SK-N-SH (cell line): ENCODE data around the gene TIAL1.

Source experiments
- ELF1 ChIP-seq: IDR thresholded peaks from 2 replicates; pipeline ENCODE4 v1.4.0; 2012
- EP300 ChIP-seq, 2 experiments: IDR thresholded peaks; 2 replicates each; pipeline versions ENCODE4 v1.4.0 to v1.6.1; 2012; ENCODE audit warnings: borderline replicate concordance in 1 of 2, low read depth in 1 of 2, low read length in 1 of 2
- FOXM1 ChIP-seq: IDR thresholded peaks from 2 replicates; pipeline ENCODE4 v1.4.0; 2012; ENCODE audit warnings: low read depth, mild to moderate bottlenecking
- NFIC ChIP-seq: IDR thresholded peaks from 2 replicates; pipeline ENCODE4 v1.4.0; 2012; ENCODE audit warnings: borderline replicate concordance
- RFX5 ChIP-seq: IDR thresholded peaks from 2 replicates; pipeline ENCODE4 v1.6.1; 2012; ENCODE audit warnings: mild to moderate bottlenecking, improper control_type of control experiment, low read length
- RXRA ChIP-seq: IDR thresholded peaks from 2 replicates; pipeline ENCODE4 v1.4.0; 2012; ENCODE audit warnings: low read depth, mild to moderate bottlenecking, borderline replicate concordance
- SIN3A ChIP-seq: IDR thresholded peaks from 2 replicates; pipeline ENCODE4 v1.6.1; 2012; ENCODE audit warnings: low read depth, mild to moderate bottlenecking, low read length, moderate library complexity, borderline replicate concordance
- SMC3 ChIP-seq: IDR thresholded peaks from 2 replicates; pipeline ENCODE4 v1.6.1; 2012; ENCODE audit warnings: low read depth, low read length, improper control_type of control experiment
- TAF1 ChIP-seq: IDR thresholded peaks from 2 replicates; pipeline ENCODE4 v1.6.1; 2012; ENCODE audit warnings: low read depth, mild to moderate bottlenecking, low read length, moderate library complexity, borderline replicate concordance
- TF ChIP-seq, protein P1 (sequence below): fragments of 200-600 bp; sonication (generic); IDR thresholded peaks from 2 replicates; pipeline ENCODE4 v1.6.1; 2017; ENCODE audit warnings: antibody characterized with exemption, mild to moderate bottlenecking, moderate library complexity
- TF ChIP-seq, protein P2 (sequence below): IDR thresholded peaks from 2 replicates; pipeline ENCODE4 v1.4.0; 2012; ENCODE audit warnings: low read depth, borderline replicate concordance
- TF ChIP-seq, protein P3 (sequence below): IDR thresholded peaks from 2 replicates; pipeline ENCODE4 v1.6.1; 2012; ENCODE audit warnings: mild to moderate bottlenecking, low read depth, low read length, moderate library complexity

DNA sequence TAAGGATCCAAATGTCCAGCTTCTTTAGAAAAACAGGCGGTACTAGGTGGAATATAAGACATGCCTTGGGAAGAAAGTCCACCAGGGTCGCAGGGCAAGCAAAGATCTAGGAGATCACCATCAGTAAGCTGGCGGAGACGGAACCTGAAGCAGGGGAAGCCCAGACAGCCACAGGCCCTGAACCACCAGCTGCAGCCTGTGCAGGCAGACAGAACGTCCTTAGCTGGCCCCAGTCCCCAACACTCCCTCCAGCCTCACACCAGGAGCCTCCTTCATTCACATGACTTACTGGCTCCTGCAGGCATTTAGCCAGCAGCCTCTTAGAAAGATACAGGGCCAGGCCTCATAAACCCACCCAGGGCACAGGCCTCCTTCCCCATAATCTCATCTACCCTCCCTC is 71.6 kb downstream of the TIAL1 start:
- TF ChIP-seq, protein P1, sequence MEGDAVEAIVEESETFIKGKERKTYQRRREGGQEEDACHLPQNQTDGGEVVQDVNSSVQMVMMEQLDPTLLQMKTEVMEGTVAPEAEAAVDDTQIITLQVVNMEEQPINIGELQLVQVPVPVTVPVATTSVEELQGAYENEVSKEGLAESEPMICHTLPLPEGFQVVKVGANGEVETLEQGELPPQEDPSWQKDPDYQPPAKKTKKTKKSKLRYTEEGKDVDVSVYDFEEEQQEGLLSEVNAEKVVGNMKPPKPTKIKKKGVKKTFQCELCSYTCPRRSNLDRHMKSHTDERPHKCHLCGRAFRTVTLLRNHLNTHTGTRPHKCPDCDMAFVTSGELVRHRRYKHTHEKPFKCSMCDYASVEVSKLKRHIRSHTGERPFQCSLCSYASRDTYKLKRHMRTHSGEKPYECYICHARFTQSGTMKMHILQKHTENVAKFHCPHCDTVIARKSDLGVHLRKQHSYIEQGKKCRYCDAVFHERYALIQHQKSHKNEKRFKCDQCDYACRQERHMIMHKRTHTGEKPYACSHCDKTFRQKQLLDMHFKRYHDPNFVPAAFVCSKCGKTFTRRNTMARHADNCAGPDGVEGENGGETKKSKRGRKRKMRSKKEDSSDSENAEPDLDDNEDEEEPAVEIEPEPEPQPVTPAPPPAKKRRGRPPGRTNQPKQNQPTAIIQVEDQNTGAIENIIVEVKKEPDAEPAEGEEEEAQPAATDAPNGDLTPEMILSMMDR: no peak
- no peak for TF ChIP-seq NFIC
- TF ChIP-seq SIN3A: no peak
- TF ChIP-seq, protein P2, sequence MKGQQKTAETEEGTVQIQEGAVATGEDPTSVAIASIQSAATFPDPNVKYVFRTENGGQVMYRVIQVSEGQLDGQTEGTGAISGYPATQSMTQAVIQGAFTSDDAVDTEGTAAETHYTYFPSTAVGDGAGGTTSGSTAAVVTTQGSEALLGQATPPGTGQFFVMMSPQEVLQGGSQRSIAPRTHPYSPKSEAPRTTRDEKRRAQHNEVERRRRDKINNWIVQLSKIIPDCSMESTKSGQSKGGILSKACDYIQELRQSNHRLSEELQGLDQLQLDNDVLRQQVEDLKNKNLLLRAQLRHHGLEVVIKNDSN: no peak
- TF ChIP-seq, protein P3, sequence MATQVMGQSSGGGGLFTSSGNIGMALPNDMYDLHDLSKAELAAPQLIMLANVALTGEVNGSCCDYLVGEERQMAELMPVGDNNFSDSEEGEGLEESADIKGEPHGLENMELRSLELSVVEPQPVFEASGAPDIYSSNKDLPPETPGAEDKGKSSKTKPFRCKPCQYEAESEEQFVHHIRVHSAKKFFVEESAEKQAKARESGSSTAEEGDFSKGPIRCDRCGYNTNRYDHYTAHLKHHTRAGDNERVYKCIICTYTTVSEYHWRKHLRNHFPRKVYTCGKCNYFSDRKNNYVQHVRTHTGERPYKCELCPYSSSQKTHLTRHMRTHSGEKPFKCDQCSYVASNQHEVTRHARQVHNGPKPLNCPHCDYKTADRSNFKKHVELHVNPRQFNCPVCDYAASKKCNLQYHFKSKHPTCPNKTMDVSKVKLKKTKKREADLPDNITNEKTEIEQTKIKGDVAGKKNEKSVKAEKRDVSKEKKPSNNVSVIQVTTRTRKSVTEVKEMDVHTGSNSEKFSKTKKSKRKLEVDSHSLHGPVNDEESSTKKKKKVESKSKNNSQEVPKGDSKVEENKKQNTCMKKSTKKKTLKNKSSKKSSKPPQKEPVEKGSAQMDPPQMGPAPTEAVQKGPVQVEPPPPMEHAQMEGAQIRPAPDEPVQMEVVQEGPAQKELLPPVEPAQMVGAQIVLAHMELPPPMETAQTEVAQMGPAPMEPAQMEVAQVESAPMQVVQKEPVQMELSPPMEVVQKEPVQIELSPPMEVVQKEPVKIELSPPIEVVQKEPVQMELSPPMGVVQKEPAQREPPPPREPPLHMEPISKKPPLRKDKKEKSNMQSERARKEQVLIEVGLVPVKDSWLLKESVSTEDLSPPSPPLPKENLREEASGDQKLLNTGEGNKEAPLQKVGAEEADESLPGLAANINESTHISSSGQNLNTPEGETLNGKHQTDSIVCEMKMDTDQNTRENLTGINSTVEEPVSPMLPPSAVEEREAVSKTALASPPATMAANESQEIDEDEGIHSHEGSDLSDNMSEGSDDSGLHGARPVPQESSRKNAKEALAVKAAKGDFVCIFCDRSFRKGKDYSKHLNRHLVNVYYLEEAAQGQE: no peak
- TF ChIP-seq ELF1: no peak
- TF ChIP-seq FOXM1: no peak
- no peak for TF ChIP-seq SMC3
- no peak for TF ChIP-seq TAF1
- TF ChIP-seq RXRA: no peak
- TF ChIP-seq EP300 (IDR thresholded peaks at IDR 0.05; ENCODE audit: borderline replicate concordance in 1 of 2, low read depth in 1 of 2, low read length in 1 of 2): no peak
- no peak for TF ChIP-seq RFX5
